HG02981 (cell line): ENCODE results near the gene GPR153.

Experiments used
- ATAC-seq: cut with Tn5 transposase; IDR thresholded peaks from one replicate; pipeline ENCODE4 v1.9.1; 2021; ENCODE audit warnings: mild to moderate bottlenecking, moderate library complexity; ENCODE audit not compliant: unreplicated experiment

Gene GPR153

GRCh38 chr1:6287431-6287886 lies 26.6 kb upstream of the GPR153 start:
- ATAC-seq: no peak

- ATAC-seq: no peak
Measured at GRCh38 chr1:6287029-6287428, 26.1 kb upstream of the GPR153 start.

- ATAC-seq: no peak
Measured at GRCh38 chr1:6286266-6286665, 25.4 kb upstream of the GPR153 start.

GRCh38 chr1:6285336-6285735 lies 24.4 kb upstream of the GPR153 start:
- no peak for ATAC-seq

- no peak for ATAC-seq
Measured at GRCh38 chr1:6282577-6283270, 21.8 kb upstream of the GPR153 start.

- ATAC-seq: no peak
Measured at GRCh38 chr1:6281511-6282402, 20.9 kb upstream of the GPR153 start.

GRCh38 chr1:6280761-6281451 lies 20.0 kb upstream of the GPR153 start:
- ATAC-seq: no peak

- ATAC-seq: no peak
Measured at GRCh38 chr1:6279613-6280383, 18.9 kb upstream of the GPR153 start.

GRCh38 chr1:6279066-6279465 lies 18.2 kb upstream of the GPR153 start:
- ATAC-seq: no peak

GRCh38 chr1:6278263-6278662 lies 17.4 kb upstream of the GPR153 start:
- ATAC-seq: no peak

GRCh38 chr1:6276811-6277555 lies 16.1 kb upstream of the GPR153 start:
- ATAC-seq: no peak

GRCh38 chr1:6275826-6276782 lies 15.2 kb upstream of the GPR153 start:
- no peak for ATAC-seq

- no peak for ATAC-seq
Measured at GRCh38 chr1:6274622-6275139, 13.8 kb upstream of the GPR153 start.

- no peak for ATAC-seq
Measured at GRCh38 chr1:6274102-6274501, 13.2 kb upstream of the GPR153 start.

- ATAC-seq: no peak
Measured at GRCh38 chr1:6273380-6273891, 12.5 kb upstream of the GPR153 start.

GRCh38 chr1:6272868-6273267 lies 12.0 kb upstream of the GPR153 start:
- no peak for ATAC-seq

- ATAC-seq: no peak
Measured at GRCh38 chr1:6272452-6272851, 11.6 kb upstream of the GPR153 start.

- no peak for ATAC-seq
Measured at GRCh38 chr1:6271554-6271953, 10.7 kb upstream of the GPR153 start.
